GM19397 (cell line): ENCODE data around the gene TLR6.
"Not testable (repeated sequence)": the region's sequence is repeated elsewhere in the genome, so short reads cannot be mapped to it uniquely, and the experiment has no call there.

Experiments used
- ATAC-seq: cut with Tn5 transposase; IDR thresholded peaks from one replicate; pipeline ENCODE4 v1.9.1; 2021; ENCODE audit warnings: mild to moderate bottlenecking, moderate library complexity; ENCODE audit not compliant: unreplicated experiment

TLR6 gene

DNA sequence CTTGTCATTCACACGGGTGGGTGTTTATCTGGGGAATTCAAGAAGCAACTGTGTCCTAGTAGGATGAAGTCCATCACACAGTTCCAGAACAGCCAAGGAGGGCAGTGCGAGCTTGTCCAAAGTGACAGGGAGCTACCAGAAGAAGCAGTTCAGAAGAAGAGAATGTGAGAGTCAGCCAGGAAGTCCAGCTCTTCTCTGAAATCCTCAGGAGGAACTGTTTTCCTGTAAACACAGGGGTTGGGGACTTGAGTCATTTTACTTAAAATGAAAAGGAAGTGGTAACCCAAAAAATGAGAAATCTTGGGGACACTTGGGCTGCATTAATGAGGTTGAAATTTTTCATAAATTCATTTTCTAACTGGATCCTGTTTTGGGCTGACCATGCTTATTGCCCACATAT is 65.6 kb downstream of the TLR6 start:
- no peak for ATAC-seq

DNA sequence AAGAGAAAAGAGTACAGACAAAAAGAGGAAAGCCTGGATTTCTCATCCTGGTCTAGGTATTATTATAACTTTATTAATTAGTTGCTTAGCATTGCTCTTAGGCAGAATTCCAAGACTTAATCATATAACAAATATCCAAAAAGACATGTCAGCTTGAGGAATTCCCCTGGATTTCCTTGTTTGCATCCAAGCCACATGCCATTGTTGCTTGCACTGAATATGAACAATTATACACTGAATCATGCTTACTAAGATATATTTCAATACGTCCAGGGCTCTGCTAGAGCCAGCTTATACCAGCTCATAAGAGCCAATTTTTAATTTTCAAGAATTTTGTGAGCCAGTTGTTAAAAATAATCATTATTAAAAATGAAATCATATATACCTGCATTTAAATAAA is 68.3 kb downstream of the TLR6 start:
- no peak for ATAC-seq

DNA sequence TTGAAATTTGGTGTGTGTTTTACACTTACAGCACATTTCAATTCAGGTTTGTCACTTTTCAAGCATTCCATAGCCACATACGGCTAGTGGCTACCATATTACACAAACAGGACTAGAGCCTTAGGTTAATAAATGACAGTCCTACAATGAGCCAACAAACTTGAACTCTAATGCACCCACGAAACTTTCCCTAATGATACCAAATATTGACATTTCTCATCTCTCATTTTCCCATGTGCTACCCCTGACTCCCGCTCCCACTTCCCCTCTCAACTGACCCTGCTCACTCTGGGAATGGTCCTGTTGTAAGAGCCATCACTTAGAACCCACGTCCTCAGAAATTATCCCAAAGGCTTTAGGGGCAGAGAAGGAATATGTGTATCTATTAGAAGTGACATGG is 68.9 kb downstream of the TLR6 start:
- ATAC-seq, result no peak

DNA sequence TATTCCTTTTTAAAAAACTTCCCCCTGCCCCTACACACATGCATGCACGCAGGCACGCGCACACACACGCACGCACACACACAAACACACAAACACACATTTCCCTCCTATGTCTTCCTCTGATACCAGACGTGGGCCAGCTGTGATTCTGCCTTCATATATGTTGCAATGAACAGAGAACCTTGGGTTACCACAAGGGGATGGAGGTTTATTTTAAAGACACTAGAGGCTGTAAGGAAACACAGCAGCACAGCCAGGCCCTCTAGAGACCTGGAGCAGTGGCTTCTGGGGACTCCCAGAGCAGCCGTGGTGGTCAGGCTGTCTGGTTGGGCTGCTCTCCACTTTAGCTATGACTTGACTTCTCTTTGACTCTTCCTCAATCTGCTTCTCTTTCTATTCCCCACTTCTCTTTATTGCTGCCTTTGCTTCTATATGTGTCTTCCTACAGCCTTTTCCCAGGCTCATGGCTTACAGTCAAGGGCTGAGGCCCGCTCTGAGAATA is 70.7 kb downstream of the TLR6 start:
- peak; percentile 59 for ATAC-seq

DNA sequence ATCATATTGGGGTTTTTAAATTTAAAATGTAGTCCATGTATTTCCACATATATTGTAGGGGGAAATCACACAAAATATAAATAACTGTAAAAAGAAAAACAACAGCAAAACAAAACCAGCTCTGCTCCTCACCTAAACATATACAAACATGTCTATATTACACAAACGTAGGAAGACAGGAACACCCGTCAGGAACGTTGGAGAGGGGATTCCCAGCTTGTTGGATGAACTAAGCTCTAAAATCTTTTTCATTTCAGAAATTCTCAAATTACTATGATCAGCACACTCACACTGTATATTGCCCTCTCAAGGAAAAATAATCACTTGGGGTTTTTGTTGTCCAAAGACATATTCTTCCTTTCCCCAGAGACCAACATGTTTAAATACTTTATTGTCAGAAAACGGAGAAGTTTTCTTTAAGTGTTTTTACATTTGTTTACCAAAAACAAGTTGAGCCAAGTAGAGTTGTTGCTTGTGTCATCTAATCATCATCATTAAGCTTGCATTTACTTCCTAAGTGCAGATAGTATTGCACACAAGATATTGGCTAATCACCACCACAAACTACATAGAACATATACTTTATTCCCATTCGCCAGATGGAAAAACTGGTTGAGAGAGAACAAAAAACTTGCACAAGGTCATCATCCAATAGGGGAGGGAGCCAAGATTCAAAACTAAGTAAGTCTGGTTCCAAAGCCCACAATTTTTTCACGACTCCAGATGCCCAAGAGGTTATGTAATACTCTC is 71.4 kb downstream of the TLR6 start:
- no peak for ATAC-seq

DNA sequence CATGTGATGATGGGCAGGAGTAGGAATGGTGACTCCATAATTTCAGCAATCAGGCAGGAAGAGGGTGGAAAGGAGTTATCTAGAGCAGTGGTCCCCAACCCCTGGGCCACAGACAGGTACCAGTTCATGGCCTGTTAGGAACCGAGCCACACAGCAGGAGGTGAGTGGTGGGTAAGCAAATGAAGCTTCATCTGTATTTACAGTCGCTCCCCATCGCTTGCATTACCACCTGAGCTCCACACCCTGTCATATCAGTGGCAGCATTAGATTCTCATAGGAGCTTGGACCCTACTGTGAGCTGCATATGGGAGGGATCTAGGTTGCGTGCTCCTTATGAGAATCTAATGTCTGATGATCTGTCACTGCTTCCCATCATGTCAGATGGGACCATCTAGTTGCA is 72.5 kb downstream of the TLR6 start:
- ATAC-seq, result no peak

DNA sequence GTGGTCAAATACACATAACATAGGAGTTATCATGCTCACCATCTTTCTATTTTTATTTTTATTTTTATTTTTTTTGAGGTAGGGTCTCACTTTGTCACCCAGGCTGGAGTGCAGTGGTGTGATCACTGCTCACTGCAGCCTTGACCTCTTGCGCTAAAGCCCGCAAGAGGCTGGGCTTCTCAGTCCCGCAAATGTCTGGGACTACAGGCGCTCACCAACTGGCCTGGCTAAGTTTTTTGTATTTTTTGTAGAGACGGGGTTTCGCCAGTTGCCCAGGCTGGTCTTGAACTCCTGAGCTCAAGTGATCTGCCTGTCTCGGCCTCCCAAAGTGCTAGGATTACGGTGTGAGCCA is 73.5 kb downstream of the TLR6 start:
- no peak for ATAC-seq

DNA sequence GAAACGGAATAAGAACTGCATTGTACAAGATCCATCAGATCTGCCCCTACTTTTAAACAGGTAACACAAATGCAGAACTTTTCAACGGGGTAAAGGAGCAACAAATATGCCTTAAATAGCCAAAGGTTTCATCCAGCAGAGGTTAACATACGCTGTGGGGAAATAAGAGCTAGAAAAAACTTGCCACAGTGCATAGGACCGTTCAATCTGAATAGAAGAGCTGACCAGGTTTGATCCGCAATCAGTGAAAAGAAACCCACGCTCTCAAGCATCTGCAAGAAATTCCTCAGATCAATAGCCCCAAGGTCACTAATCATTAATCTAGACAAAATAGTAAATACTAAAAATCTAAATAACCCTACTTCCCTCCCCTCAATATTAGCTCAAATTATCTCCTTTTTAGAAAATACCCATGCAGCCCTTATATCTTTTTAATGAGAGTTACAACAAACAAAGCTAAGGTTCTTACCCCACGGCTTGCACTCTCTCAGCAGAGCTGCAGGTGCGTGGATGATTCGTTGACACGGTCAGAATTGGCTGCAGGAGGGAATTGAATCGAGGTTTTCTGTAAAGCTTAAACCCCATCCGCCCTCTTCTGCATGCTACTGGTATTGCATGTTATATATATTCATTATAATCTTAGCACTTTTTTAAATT is 74.0 kb downstream of the TLR6 start, which contains the start of gene TLR10:
TSS of gene TLR10 (minus strand) at position 539 of the 657 bp plus-strand sequence. CDS start 7,400 bp downstream, outside the sequence.
- peak; percentile 53 for ATAC-seq

DNA sequence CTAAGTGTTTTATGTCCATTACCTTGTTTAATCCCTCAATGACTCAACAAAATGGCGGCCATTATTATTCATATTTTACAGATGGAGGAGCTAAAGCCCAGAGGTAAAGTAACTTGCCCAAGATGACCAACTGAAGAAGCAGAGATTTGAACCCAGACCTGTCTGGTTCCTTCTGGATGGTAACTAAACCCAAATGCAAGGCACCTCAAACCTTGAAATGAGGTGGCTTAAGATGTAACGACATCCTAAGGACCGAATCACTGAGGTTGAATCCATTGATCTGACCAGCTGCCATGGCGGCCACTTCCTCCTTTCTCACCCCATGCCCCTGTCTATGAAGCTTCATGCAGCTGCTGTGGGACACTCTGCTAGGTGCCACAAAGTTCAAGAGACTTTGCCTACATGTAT is 74.8 kb downstream of the TLR6 start:
- ATAC-seq, result no peak

DNA sequence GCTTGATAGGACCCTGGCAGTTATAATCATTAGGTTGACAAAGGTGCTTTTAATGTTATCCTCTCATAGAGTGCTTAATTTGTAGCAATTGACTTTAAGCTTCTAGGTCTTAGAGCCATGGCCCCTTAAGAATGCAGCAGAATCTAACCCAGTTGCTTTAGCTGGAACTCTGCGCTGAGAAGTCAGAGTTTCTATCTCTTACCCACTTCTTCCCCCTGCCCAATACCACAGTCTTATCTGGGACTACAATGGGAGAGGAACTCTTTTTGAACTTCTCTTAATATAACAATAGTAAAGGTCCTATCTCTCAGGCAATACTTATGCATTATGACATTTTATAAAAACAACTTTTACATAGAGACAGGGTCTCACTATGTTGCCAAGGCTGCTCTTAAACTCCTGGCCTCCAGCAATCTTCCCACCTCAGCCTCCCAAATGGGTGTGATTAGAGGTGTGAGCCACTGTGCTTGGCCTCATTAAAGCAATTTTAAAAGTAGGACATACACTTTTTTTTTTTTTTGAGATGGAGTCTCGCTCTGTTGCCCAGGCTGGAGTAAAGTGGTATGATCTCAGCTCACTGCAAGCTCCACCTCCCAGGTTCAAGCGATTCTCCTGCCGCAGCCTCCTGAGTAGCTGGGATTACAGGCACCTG is 75.7 kb downstream of the TLR6 start:
- no peak for ATAC-seq

DNA sequence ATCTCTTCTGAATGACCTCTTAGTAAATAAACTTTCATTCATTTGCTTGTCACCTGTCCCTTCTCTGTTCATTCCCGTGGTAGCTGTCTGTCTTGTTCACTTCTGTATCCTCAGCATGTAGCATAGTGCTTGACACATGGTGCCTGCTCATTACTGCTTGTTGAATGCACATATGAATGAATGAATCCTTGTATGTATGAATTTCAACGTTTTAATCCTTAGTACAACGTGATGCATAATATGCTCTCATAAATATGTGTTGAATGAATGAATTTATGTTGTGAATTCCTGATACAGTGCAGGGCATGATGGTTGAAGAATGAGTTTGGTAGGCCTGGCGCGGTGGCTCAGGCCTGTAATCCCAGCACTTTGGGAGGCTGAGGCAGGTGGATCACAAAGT is 76.8 kb downstream of the TLR6 start:
- no peak for ATAC-seq

DNA sequence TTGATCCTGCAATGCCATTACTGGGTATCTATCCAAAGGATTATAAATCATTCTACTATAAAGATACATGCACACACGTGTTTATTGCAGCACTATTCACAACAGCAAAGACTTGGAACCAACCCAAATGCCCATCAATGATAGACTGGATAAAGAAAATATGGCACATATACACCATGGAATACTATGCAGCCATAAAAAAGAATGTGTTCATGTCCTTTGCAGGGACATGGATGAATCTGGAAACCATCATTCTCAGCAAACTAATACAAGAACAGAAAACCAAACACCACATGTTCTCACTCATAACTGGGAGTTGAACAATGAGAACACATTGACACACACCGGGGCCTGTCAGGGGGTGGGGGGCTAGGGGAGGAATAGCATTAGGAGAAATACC is 78.7 kb downstream of the TLR6 start:
- not testable (repeated sequence) for ATAC-seq

DNA sequence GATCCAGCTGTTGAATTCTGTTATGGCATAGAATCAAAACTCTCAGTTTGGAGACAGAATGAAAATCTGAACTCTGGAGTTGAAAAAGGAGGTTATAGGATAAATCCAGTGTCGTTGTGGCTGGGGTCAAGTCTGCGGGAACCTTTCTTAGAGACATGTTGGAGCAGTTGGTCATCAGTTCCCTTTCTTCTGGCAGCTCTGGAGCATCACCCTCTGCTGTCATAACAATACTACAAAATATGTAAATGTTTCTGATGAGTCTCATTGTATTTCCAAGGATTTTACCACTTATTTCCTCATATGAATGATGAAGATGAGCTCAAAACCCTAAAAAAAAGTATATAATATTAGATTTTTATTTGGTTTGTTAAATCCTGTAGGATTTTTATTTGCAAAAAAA is 81.3 kb downstream of the TLR6 start:
- no peak for ATAC-seq

DNA sequence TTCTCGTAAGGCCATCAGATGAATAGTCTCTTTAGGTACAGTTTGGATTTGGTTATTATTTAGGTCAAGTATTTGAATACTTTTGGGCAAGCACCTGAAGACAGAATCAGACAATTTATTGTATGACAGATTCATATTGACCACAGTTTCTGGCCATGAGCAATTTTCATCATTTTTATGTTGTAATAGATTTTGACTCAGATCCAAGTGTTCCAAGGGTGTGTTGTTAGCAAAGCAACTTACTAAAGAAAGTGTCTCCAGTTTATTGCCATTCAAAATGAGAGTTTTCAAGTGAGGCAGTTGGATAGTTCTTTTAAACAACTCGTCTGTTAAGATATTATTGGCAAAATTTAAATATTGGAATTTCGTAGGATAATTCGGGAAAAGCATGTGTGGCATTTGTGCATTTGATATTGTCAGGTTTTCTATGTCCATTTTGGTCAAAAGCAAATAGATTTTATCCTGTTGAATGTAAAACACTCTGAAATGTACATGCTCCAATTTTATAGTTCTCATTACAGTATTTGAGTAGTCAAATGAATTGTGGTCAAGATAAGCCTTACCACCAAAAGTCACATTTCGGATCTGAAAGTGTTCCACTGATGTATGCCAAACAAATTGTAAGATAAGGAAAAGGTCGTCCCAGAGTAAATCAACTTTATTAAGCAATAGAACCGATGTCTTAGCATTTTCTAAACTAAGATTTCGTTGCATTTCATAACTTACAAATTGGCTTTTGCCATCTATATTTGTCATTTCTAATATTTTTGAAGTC is 82.2 kb downstream of the TLR6 start:
- ATAC-seq, result no peak
